Spinal cord (tissue), 10 donors: ENCODE measurements around the gene TTC38. TPM values are rescaled to one million over a fixed set of nuclear protein-coding genes. Genes with fewer than 3 reads are reported as not detected.

Experiments
- DNase-seq, 6 donors: peaks; one replicate each; pipeline versions ENCODE4 v3.0.0 to v3.0.0-alpha.2; 2013 to 2015; ENCODE audit warnings: low spot score in 6 of 6, low read depth in 4 of 6
- H3K27ac ChIP-seq: one replicate; pipeline ENCODE4 v1.5.1; 2013; ENCODE audit warnings: low read depth, low read length, control low read depth
- H3K27me3 ChIP-seq: one replicate; pipeline ENCODE4 v1.6.1; 2013; ENCODE audit warnings: low read length; ENCODE audit not compliant: control insufficient read depth, insufficient read depth
- H3K36me3 ChIP-seq: one replicate; pipeline ENCODE4 v1.6.1; 2013; ENCODE audit warnings: low read length; ENCODE audit not compliant: control insufficient read depth, insufficient read depth
- H3K4me1 ChIP-seq: one replicate; pipeline ENCODE4 v1.6.1; 2013; ENCODE audit warnings: low read length; ENCODE audit not compliant: control insufficient read depth, insufficient read depth
- H3K4me3 ChIP-seq: one replicate; pipeline ENCODE4 v1.5.1; 2013; ENCODE audit warnings: low read depth, low read length, control low read depth
- H3K9me3 ChIP-seq: one replicate; pipeline ENCODE4 v1.6.1; 2013; ENCODE audit warnings: low read length; ENCODE audit not compliant: control insufficient read depth, insufficient read depth
- WGBS: methylation state at CpG from one replicate; pipeline ENCODE4 v1.1.5; 2013; ENCODE audit warnings: missing lambda C conversion rate; ENCODE audit not compliant: insufficient coverage; 5-methylcytosine and 5-hydroxymethylcytosine counted together
- polyA plus RNA-seq, 2 donors: library from polyadenylated mRNA; unstranded; fragments of 120-200 nt; gene quantifications; one replicate each; pipeline ENCODE4 v1.2.1, GENCODE V29; 2013; ENCODE audit not compliant: insufficient read length in 2 of 2
- total RNA-seq, 2 donors: library from RNA; depleted of rRNA in 1 of 2; stranded (reverse); fragments of 120-200 nt in 1 of 2; fragments of >200 nt in 1 of 2; gene quantifications; one replicate each; pipeline versions ENCODE4 v1.2.3 to v1.2.4, GENCODE V29; 2013 to 2014
- donor health status: healthy.

TTC38 gene
- total and polyA plus RNA-seq, 4 donors: 15.6 to 33.1 (median 27.3) TPM

DNA sequence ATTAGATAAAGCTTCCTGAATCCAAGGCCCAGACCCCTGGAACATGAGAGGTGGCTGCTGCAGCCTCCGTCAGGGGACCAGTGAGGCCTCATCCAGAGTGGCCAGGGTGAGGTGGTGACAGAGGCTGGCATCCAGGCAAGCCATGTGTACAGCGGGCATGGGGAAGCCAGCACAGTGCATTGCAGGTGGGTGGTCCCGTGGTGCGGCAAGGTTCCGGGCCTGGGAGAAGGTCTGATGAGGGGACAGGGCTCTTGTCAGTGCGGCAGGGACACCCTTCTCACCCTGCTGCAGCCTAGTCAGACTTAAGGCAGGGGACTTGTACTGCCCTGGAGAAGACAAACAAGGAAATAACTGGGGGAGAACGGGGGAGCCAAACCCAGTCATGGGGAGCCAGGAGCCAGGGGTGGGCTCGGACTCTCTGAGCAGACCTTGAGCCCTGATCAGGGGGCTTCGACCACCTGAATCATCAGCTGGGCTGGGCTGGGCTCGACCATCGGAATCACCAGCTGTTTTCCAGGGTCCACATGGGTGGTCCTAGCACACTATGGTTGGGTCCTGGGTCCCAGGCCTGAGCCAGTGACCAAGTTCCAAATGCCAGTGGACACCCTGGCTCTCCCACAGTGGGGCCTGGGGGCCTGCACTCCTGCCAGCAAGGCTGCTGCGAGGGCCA, 5.1 kb downstream of the TTC38 start:
- Histone ChIP-seq H3K27ac (no peak overlapping the region), H3K9me3 (no peaks in the 10 kb centered on the region), H3K4me1 (peaks cover 20% of the 10 kb centered on the region), H3K4me3 (no peak overlapping the region), H3K36me3 (peaks cover 57% of the 10 kb centered on the region), H3K27me3 (no peaks in the 10 kb centered on the region)
- DNase-seq: no peak
- WGBS: 93% methylated on average over 11 of the region's 12 CpGs

DNA sequence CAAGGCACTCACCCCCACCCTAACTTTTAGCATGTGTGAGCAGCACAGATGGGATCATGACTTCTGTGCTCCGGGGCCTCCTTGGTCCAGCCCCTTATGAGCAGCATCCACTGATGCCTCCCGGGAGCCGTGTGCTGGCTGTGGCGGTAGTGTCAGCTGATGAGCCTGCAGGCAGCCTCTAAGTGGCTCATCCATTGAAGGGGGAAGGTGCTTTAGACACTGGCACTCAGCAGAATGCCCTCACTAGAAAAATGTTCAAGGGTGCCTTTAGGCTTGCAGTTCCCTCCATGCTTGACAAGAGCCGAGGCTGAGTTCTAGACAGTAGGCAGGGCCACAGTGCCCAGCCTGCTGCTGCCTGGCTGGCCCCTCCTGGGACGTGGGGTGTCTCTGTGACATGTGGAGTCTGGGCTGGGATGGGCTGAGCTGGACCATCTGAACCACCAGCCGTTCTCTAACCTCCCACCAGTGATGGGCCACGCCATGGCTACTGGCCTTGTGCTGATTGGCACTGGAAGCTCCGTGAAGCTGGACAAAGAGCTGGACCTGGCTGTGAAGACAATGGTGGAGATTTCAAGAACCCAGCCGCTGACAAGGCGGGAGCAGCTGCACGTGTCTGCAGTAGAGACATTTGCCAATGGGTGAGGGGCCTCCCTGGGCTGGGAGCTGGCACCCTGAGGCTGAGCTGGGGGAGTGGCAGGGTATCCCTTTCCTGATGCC, 5.8 kb downstream of the TTC38 start:
- 81% methylated on average over 11 of the region's 12 CpGs for WGBS
- Histone ChIP-seq H3K36me3 (peaks cover 59% of the 10 kb centered on the region), H3K27me3 (no peaks in the 10 kb centered on the region), H3K27ac (no peak overlapping the region), H3K4me1 (peaks cover 15% of the 10 kb centered on the region), H3K9me3 (no peaks in the 10 kb centered on the region), H3K4me3 (no peak overlapping the region)
- no peak for DNase-seq

DNA sequence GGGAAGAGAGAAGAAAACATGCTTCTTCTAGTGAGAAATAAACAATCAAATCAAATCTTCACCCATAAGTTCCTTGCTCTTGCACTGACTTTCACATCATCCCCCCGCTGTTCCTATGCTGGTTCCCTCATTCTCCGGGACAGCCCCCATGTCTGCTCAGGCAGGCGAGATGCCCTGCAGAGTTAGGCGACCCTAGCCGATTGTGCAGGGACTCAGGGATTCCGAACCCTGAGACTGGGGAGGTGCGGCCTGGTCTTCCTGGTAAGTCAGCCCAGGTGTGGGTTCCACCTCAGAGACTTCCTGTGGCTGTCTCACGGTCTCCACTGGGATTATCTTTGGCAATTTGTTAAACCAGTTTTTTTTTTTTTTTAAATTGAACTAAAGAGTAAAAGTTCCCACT, 6.6 kb downstream of the TTC38 start:
- WGBS: 99% methylated on average over 5 of the region's 8 CpGs
- Histone ChIP-seq H3K9me3 (no peaks in the 10 kb centered on the region), H3K27me3 (no peaks in the 10 kb centered on the region), H3K27ac (no peak overlapping the region), H3K36me3 (peaks cover 64% of the 10 kb centered on the region), H3K4me1 (peaks cover 8% of the 10 kb centered on the region), H3K4me3 (no peak overlapping the region)
- DNase-seq: no peak

GRCh38 chr22:46275455-46276122, 7.8 kb downstream of the TTC38 start:
- peaks cover 3% of the 10 kb centered on the region for H3K4me1 ChIP-seq
- H3K36me3 ChIP-seq: peaks cover 70% of the 10 kb centered on the region
- WGBS: 33% methylated on average over 1 of the region's 3 CpGs
- H3K9me3 ChIP-seq: no peaks in the 10 kb centered on the region
- no peak overlapping the region for H3K4me3 ChIP-seq
- no peaks in the 10 kb centered on the region for H3K27me3 ChIP-seq
- DNase-seq: no peak
- no peak overlapping the region for H3K27ac ChIP-seq

GRCh38 chr22:46276563-46276962, 8.8 kb downstream of the TTC38 start:
- no peak for DNase-seq
- Histone ChIP-seq H3K4me3 (no peak overlapping the region), H3K36me3 (peaks cover 80% of the 10 kb centered on the region), H3K4me1 (peaks cover 3% of the 10 kb centered on the region), H3K9me3 (no peaks in the 10 kb centered on the region), H3K27ac (no peak overlapping the region), H3K27me3 (no peaks in the 10 kb centered on the region)
- 100% methylated on average over 1 of the region's 7 CpGs for WGBS

GRCh38 chr22:46278656-46279645, 11.1 kb downstream of the TTC38 start:
- WGBS: 95% methylated on average over 22 of the region's 22 CpGs
- Histone ChIP-seq H3K4me1 (no peaks in the 10 kb centered on the region), H3K36me3 (peaks cover 79% of the 10 kb centered on the region), H3K4me3 (no peak overlapping the region), H3K27ac (no peak overlapping the region), H3K27me3 (no peaks in the 10 kb centered on the region), H3K9me3 (no peaks in the 10 kb centered on the region)
- DNase-seq: no peak

- Histone ChIP-seq H3K9me3 (no peaks in the 10 kb centered on the region), H3K27ac (no peak overlapping the region), H3K4me3 (no peak overlapping the region), H3K4me1 (no peaks in the 10 kb centered on the region), H3K27me3 (no peaks in the 10 kb centered on the region), H3K36me3 (peaks cover 83% of the 10 kb centered on the region)
- DNase-seq: no peak
- 93% methylated on average over 11 of the region's 12 CpGs for WGBS
These were observed 12.4 kb downstream of the TTC38 start for GRCh38 chr22:46280063-46280817.

DNA sequence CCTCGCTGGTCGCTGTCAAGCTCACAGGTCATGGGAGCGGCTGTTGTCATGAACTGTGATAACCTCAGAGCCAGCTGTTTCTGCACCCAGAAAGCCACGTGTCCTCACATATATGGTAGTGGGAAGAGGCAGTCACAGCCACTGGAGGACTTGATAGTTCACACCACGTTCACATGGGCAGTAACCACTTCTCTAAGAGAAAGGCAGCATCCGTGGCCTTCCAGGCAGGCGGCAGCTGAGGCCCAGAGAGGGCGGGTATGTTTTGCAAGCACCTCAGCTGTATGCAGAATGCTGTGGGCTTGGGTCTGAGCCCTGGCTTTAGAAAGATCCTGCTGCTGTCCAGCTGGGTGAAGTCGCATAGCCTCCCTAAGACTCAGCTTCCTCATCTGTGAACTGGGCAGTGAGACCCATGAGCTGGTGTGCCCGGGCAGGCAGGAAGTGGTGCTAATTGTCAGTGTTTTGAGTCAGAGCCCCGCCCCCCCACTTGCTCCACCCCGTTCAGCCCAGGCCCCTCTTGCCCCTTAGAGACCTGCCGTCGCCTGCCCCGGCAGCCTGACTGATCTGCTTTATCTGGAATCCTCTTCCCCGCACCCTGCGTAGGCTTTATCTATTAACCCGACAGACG, 13.3 kb downstream of the TTC38 start:
- H3K27ac ChIP-seq: no peak overlapping the region
- no peaks in the 10 kb centered on the region for H3K4me1 ChIP-seq
- DNase-seq: no peak
- 92% methylated on average over 17 of the region's 19 CpGs for WGBS
- no peaks in the 10 kb centered on the region for H3K27me3 ChIP-seq
- H3K36me3 ChIP-seq: peaks cover 88% of the 10 kb centered on the region
- no peaks in the 10 kb centered on the region for H3K9me3 ChIP-seq
- H3K4me3 ChIP-seq: no peak overlapping the region
